Thyroid gland (tissue), 4 donors: ENCODE measurements around the gene ANKS4B. TPM values are rescaled to one million over a fixed set of nuclear protein-coding genes. Genes with fewer than 3 reads are reported as not detected.

Experiments used
- DNase-seq, 2 donors: peaks; one replicate each; pipeline ENCODE4 v3.0.0-alpha.2; 2019
- H3K27ac ChIP-seq, 3 donors: fragments of 200-600 bp; sonication (generic); 1 replicate in 2 of 3; 2 replicates in 1 of 3; pipeline ENCODE4 v1.5.1; 2016 to 2019; ENCODE audit warnings: mild to moderate bottlenecking in 1 of 3, moderate library complexity in 1 of 3
- H3K27me3 ChIP-seq: fragments of 200-600 bp; sonication (generic); one replicate; pipeline ENCODE4 v1.5.1; 2019
- H3K36me3 ChIP-seq, 2 donors: fragments of 200-600 bp; sonication (generic); one replicate each; pipeline ENCODE4 v1.5.1; 2016 to 2019
- H3K4me1 ChIP-seq, 2 donors: fragments of 200-600 bp; sonication (generic); one replicate each; pipeline ENCODE4 v1.5.1; 2017 to 2019
- H3K4me3 ChIP-seq, 3 donors: fragments of 200-600 bp; sonication (generic); replicated peaks in 1 of 3; 1 replicate in 2 of 3; 2 replicates in 1 of 3; pipeline ENCODE4 v1.5.1; 2016; ENCODE audit warnings: mild to moderate bottlenecking in 1 of 3
- H3K9me3 ChIP-seq: fragments of 200-600 bp; sonication (generic); one replicate; pipeline ENCODE4 v1.5.1; 2017
- POLR2A ChIP-seq, 2 donors: fragments of 450-650 bp; IDR thresholded peaks; one replicate each; pipeline ENCODE4 v1.6.1; 2017; ENCODE audit warnings: antibody characterized with exemption in 2 of 2, mild to moderate bottlenecking in 2 of 2, moderate library complexity in 1 of 2
- WGBS, 2 donors: methylation state at CpG; one replicate each; pipeline ENCODE4 v1.1.5; 2017; 5-methylcytosine and 5-hydroxymethylcytosine counted together
- intact Hi-C: fragments of 100-400 bp; cut with DNase I; formaldehyde crosslinking; loops from one replicate; pipeline ENCODE4 v1.15.1; 2023
- total RNA-seq, 4 donors: library from RNA; depleted of rRNA; stranded (reverse); fragments of >200 nt; gene quantifications; one replicate each; pipeline ENCODE4 v1.2.3, GENCODE V29; 2016
- TF ChIP-seq, protein P1 (sequence below), 6 experiments: fragments of 200-600 bp in 3 of 6; fragments of 450-650 bp in 3 of 6; sonication (generic) in 3 of 6; IDR thresholded peaks; one replicate each; pipeline ENCODE4 v1.5.1; 2016 to 2019; ENCODE audit warnings: antibody characterized with exemption in 6 of 6, mild to moderate bottlenecking in 2 of 6, inconsistent platforms in 1 of 6, moderate library complexity in 1 of 6

Gene ANKS4B
- total RNA-seq, 4 donors from 2014 or later: not detected

DNA sequence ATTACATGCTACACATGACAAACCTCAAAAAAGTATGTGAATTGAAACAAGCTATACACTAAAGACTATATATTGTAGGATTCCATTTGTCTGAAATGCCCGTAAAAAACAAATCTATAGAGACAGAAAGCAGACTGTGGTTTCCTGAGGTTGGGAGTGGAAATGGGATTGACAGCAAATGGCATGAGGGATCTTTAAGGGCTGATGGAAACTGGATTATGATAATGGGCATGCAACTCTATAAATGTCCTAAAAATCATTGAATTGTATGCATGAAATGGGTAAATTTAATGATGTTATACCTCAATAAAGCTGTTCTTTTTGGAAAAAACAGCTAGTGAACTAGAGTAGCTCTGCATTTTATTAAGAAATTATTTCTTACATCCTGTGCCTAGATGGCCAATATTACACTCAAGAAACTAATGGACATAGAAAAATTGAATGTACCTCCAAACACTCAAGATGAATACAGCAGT, 416 bp upstream of the ANKS4B start:
- intact Hi-C loops: no loop called here
- no peak for DNase-seq
- 98 to 100% methylated on average over 1 of the region's 1 CpG for WGBS, 2 donors
- H3K27me3 ChIP-seq: no peaks in the 10 kb centered on the region
- no peak overlapping the region for H3K4me3 ChIP-seq
- no peaks in the 10 kb centered on the region for H3K9me3 ChIP-seq
- TF ChIP-seq POLR2A (IDR thresholded peaks at IDR 0.05): no peak
- TF ChIP-seq, protein P1, sequence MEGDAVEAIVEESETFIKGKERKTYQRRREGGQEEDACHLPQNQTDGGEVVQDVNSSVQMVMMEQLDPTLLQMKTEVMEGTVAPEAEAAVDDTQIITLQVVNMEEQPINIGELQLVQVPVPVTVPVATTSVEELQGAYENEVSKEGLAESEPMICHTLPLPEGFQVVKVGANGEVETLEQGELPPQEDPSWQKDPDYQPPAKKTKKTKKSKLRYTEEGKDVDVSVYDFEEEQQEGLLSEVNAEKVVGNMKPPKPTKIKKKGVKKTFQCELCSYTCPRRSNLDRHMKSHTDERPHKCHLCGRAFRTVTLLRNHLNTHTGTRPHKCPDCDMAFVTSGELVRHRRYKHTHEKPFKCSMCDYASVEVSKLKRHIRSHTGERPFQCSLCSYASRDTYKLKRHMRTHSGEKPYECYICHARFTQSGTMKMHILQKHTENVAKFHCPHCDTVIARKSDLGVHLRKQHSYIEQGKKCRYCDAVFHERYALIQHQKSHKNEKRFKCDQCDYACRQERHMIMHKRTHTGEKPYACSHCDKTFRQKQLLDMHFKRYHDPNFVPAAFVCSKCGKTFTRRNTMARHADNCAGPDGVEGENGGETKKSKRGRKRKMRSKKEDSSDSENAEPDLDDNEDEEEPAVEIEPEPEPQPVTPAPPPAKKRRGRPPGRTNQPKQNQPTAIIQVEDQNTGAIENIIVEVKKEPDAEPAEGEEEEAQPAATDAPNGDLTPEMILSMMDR (IDR thresholded peaks at IDR 0.05): no peak
- no peaks in the 10 kb centered on the region for H3K36me3 ChIP-seq
- no peaks in the 10 kb centered on the region for H3K4me1 ChIP-seq
- H3K27ac ChIP-seq: no peak overlapping the region

DNA sequence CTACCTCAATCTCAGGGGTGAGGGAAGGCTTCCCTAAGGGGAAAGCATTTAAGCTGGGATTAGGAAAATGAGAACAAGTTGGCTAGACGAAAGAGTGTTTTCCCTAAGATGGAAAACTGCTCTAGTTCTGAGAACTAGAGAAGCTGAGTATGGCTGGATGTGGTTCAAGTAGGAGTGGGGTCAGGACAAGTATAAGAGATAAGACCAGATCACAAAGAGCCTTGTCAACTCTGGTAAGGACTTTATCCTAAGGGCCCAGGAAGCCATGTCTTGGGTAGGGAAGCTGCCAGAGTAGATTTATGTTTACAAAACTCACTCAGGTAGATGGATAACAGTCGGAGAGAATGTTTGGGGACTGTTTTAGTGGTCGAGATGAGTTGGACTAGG, 1.7 kb downstream of the ANKS4B start:
- intact Hi-C loops: no loop called here
- TF ChIP-seq, protein P1 (IDR thresholded peaks at IDR 0.05): no peak
- no peak for TF ChIP-seq POLR2A (IDR thresholded peaks at IDR 0.05)
- no peak for DNase-seq
- Histone ChIP-seq H3K27ac (no peak overlapping the region), H3K4me3 (no peak overlapping the region), H3K4me1 (no peaks in the 10 kb centered on the region), H3K27me3 (no peaks in the 10 kb centered on the region), H3K36me3 (no peaks in the 10 kb centered on the region), H3K9me3 (no peaks in the 10 kb centered on the region)
- 59 to 61% methylated on average over 3 of the region's 3 CpGs for WGBS, 2 donors

DNA sequence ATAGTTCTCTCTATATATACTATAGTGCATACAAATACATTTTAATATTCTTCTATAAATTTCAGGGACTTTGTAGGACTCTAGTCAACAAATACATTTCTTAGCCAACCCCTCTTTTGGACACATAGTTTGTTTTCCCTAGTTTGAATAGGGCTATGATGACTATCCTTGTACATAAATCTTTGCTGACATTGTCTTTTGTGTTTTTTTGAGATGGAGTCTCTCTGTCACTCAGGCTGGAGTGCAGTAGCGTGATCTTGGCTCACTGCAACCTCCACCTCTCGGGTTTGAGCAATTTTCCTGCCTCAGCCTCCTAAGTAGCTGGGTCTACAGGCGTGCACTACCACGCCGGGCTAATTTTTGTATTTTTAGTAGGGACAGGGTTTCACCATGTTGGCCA, 3.3 kb downstream of the ANKS4B start:
- no peaks in the 10 kb centered on the region for H3K9me3 ChIP-seq
- 79 to 90% methylated on average over 5 of the region's 5 CpGs for WGBS, 2 donors
- intact Hi-C loops: no loop called here
- no peak for TF ChIP-seq POLR2A (IDR thresholded peaks at IDR 0.05)
- TF ChIP-seq, protein P1 (IDR thresholded peaks at IDR 0.05): no peak
- H3K27me3 ChIP-seq: no peaks in the 10 kb centered on the region
- no peaks in the 10 kb centered on the region for H3K4me1 ChIP-seq
- no peaks in the 10 kb centered on the region for H3K36me3 ChIP-seq
- DNase-seq: no peak
- no peak overlapping the region for H3K27ac ChIP-seq
- H3K4me3 ChIP-seq: no peak overlapping the region

DNA sequence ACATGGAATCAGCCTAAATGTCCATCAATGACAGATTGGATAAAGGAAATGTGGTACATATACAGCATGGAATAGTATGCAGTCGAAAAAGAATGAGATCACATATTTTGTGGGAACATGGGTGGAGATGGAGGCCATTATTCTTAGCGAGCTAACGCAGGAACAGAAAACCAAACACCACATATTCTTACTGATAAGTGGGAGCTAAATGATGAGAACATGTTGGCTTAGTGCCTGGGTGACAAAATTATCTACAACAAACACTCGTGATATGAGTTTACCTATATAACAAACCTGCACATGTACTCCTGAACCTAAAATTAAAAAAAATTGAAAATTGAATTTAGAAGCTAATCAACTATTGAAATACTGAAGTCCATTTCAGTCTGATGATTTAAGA, 6.1 kb downstream of the ANKS4B start:
- Histone ChIP-seq H3K9me3 (no peaks in the 10 kb centered on the region), H3K27me3 (no peaks in the 10 kb centered on the region), H3K4me1 (no peaks in the 10 kb centered on the region), H3K27ac (no peak overlapping the region), H3K36me3 (no peaks in the 10 kb centered on the region), H3K4me3 (no peak overlapping the region)
- intact Hi-C loops: no loop called here
- WGBS, 2 donors: 88 to 93% methylated on average over 4 of the region's 4 CpGs
- DNase-seq: no peak
- no peak for TF ChIP-seq POLR2A (IDR thresholded peaks at IDR 0.05)

DNA sequence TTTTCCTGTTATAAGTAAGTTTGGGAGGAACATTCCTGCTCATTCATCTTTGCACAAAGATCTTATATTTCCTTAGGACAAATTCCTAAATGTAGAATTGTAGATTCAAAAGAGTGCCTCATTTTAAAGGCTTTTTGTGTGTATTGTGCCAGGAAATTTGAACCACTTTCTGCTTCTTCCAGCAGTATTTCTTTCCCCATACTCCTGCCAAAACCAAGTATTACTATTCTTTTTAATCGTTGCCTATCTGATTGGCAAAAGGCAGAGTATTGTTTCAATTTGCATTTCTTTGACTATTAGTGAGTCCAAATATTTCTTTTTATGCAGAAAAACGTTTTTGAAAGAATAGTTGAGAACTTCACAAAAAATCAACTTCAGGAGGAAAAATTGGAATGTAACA, 9.3 kb downstream of the ANKS4B start:
- TF ChIP-seq, protein P1 (IDR thresholded peaks at IDR 0.05): no peak
- no peak for TF ChIP-seq POLR2A (IDR thresholded peaks at IDR 0.05)
- no peaks in the 10 kb centered on the region for H3K36me3 ChIP-seq
- no peak for DNase-seq
- no peaks in the 10 kb centered on the region for H3K4me1 ChIP-seq
- H3K9me3 ChIP-seq: no peaks in the 10 kb centered on the region
- no peak overlapping the region for H3K4me3 ChIP-seq
- intact Hi-C loops: no loop called here
- H3K27me3 ChIP-seq: no peaks in the 10 kb centered on the region
- WGBS, 2 donors: 37 to 38% methylated on average over 2 of the region's 2 CpGs
- H3K27ac ChIP-seq: no peak overlapping the region
